RWPE2 (cell line): Measurements from ENCODE around the gene FAM222A.

Experiments
- ATAC-seq: fragments of 200-7000 bp; cut with Tn5 transposase; 3 replicates; pipeline ENCODE4 v1.9.1; 2021; ENCODE audit warnings: low read depth
- DNase-seq: peaks from one replicate; pipeline ENCODE4 v3.0.0-alpha.2; 2020; ENCODE audit warnings: low spot score
- H3K27ac ChIP-seq: fragments of 450-650 bp; 2 replicates; pipeline ENCODE4 v1.5.1; 2017; ENCODE audit warnings: mild to moderate bottlenecking; ENCODE audit not compliant: poor library complexity, severe bottlenecking
- H3K27me3 ChIP-seq: fragments of 250-450 bp; sonication (Bioruptor Pico); 2 replicates; pipeline ENCODE4 v1.5.1; 2021; ENCODE audit warnings: mild to moderate bottlenecking, moderate library complexity; ENCODE audit not compliant: insufficient read depth, poor library complexity, severe bottlenecking
- H3K36me3 ChIP-seq: fragments of 250-450 bp; sonication (Bioruptor Pico); 2 replicates; pipeline ENCODE4 v1.5.1; 2020; ENCODE audit warnings: low read depth, mild to moderate bottlenecking, moderate library complexity
- H3K4me1 ChIP-seq: fragments of 250-450 bp; sonication (Bioruptor Pico); 2 replicates; pipeline ENCODE4 v1.5.1; 2021; ENCODE audit warnings: mild to moderate bottlenecking, moderate library complexity; ENCODE audit not compliant: insufficient read depth, poor library complexity, severe bottlenecking
- H3K4me3 ChIP-seq: fragments of 250-450 bp; sonication (Bioruptor Pico); 2 replicates; pipeline ENCODE4 v1.5.1; 2021; ENCODE audit warnings: mild to moderate bottlenecking, moderate library complexity; ENCODE audit not compliant: severe bottlenecking
- H3K9me3 ChIP-seq: fragments of 250-450 bp; sonication (Bioruptor Pico); 2 replicates; pipeline ENCODE4 v1.5.1; 2021; ENCODE audit warnings: mild to moderate bottlenecking, moderate library complexity; ENCODE audit not compliant: severe bottlenecking
- CTCF ChIP-seq: fragments of 450-650 bp; IDR thresholded peaks from one replicate; pipeline ENCODE4 v1.5.1; 2017; ENCODE audit warnings: mild to moderate bottlenecking, moderate library complexity; ENCODE audit not compliant: poor library complexity, severe bottlenecking

Gene FAM222A

GRCh38 chr12:109734219-109735000, 20.8 kb downstream of the FAM222A start:
- no peaks in the 10 kb centered on the region for H3K4me1 ChIP-seq
- no peak for TF ChIP-seq CTCF
- no peak overlapping the region for H3K4me3 ChIP-seq
- H3K27me3 ChIP-seq, result no peaks in the 10 kb centered on the region
- no peak overlapping the region for H3K27ac ChIP-seq
- ATAC-seq (peak; percentile 35; the same call in 1 of the 3 replicates), DNase-seq (peak; percentile 36)
- no peaks in the 10 kb centered on the region for H3K36me3 ChIP-seq
- no peaks in the 10 kb centered on the region for H3K9me3 ChIP-seq

GRCh38 chr12:109735051-109735521, 21.5 kb downstream of the FAM222A start:
- DNase-seq (peak; percentile 36), ATAC-seq (no peak)
- Histone ChIP-seq H3K4me1 (no peaks in the 10 kb centered on the region), H3K36me3 (no peaks in the 10 kb centered on the region), H3K4me3 (no peak overlapping the region), H3K9me3 (no peaks in the 10 kb centered on the region), H3K27me3 (no peaks in the 10 kb centered on the region), H3K27ac (no peak overlapping the region)
- TF ChIP-seq CTCF, result no peak

- H3K4me1 ChIP-seq, result no peaks in the 10 kb centered on the region
Observed at GRCh38 chr12:109735825-109736551, 22.4 kb downstream of the FAM222A start.

GRCh38 chr12:109736552-109737108, 23.0 kb downstream of the FAM222A start:
- H3K36me3 ChIP-seq, result no peaks in the 10 kb centered on the region
- DNase-seq (peak; percentile 56), ATAC-seq (peak; percentile 49)
- H3K4me1 ChIP-seq, result no peaks in the 10 kb centered on the region
- no peaks in the 10 kb centered on the region for H3K9me3 ChIP-seq
- no peaks in the 10 kb centered on the region for H3K27me3 ChIP-seq
- H3K27ac ChIP-seq, result no peak overlapping the region
- H3K4me3 ChIP-seq, result no peak overlapping the region
- TF ChIP-seq CTCF, result no peak

More at GRCh38 chr12:109735825-109736551, 22.4 kb downstream of the FAM222A start:
- ATAC-seq (no peak), DNase-seq (peak; percentile 29)
- TF ChIP-seq CTCF, result no peak
- Histone ChIP-seq H3K27me3 (no peaks in the 10 kb centered on the region), H3K27ac (no peak overlapping the region), H3K36me3 (no peaks in the 10 kb centered on the region), H3K4me3 (no peak overlapping the region), H3K9me3 (no peaks in the 10 kb centered on the region)
